SK-N-SH (cell line): ENCODE measurements around the gene COL4A5. TPM values are rescaled to one million over a fixed set of nuclear protein-coding genes. Genes with fewer than 3 reads are reported as not detected.

Experiments used
- CTCF ChIA-PET: fragments of 300-600, 350-600 bp; formaldehyde crosslinking; extraction: SDS; loops from one replicate; lab custom pipeline; 2021; lab: Yijun Ruan, JAX
- POLR2A ChIA-PET: fragments of 350-600 bp; sonication (Branson Sonifier 250); formaldehyde crosslinking; extraction: SDS; loops from one replicate; lab custom pipeline; 2020; ENCODE audit warnings: antibody characterized with exemption, inconsistent platforms; lab: Yijun Ruan, JAX
- DNase-seq: peaks from one replicate; pipeline ENCODE4 v3.0.0; 2012
- H2AFZ ChIP-seq: fragments of 200-600 bp; sonication (generic); 2 replicates; pipeline ENCODE4 v1.8.1; 2016; ENCODE audit warnings: antibody characterized with exemption, mild to moderate bottlenecking, low read depth
- H3F3A ChIP-seq: fragments of 200-600 bp; sonication (generic); replicated peaks from 2 replicates; pipeline ENCODE3; 2016; ENCODE audit warnings: antibody characterized with exemption, mild to moderate bottlenecking; ENCODE audit not compliant: insufficient read depth
- H3K27ac ChIP-seq, 2 experiments: fragments of 200-500 bp in 1 of 2; fragments of 200-600 bp in 1 of 2; sonication (Bioruptor generic) in 1 of 2; sonication (generic), shearing (Covaris generic) in 1 of 2; 2 replicates each; pipeline versions ENCODE4 v1.5.1 to v1.6.1; 2014 to 2016; ENCODE audit warnings: low read depth in 2 of 2, inconsistent platforms in 1 of 2, low read length in 1 of 2, mild to moderate bottlenecking in 1 of 2, mixed read lengths in 1 of 2
- H3K27me3 ChIP-seq: fragments of 200-600 bp; sonication (generic), shearing (Covaris generic); 2 replicates; pipeline ENCODE4 v1.6.1; 2016; ENCODE audit warnings: mixed run types; ENCODE audit not compliant: insufficient read depth
- H3K36me3 ChIP-seq, 2 experiments: fragments of 200-500 bp in 1 of 2; fragments of 200-600 bp in 1 of 2; sonication (Bioruptor generic) in 1 of 2; sonication (generic) in 1 of 2; replicated peaks in 1 of 2; 2 replicates each; pipeline versions ENCODE3 to v1.5.1; 2014 to 2016; ENCODE audit warnings: low read length in 1 of 2, mild to moderate bottlenecking in 1 of 2; ENCODE audit not compliant: insufficient read depth in 2 of 2, control insufficient read depth in 1 of 2
- H3K4me1 ChIP-seq, 2 experiments: fragments of 200-500 bp in 1 of 2; fragments of 200-600 bp in 1 of 2; sonication (Bioruptor generic) in 1 of 2; sonication (generic), shearing (Covaris generic) in 1 of 2; 2 replicates each; pipeline versions ENCODE4 v1.5.1 to v1.6.1; 2014 to 2016; ENCODE audit warnings: low read depth in 1 of 2, low read length in 1 of 2, mixed run types in 1 of 2; ENCODE audit not compliant: insufficient read depth in 2 of 2, control insufficient read depth in 1 of 2
- H3K4me2 ChIP-seq: fragments of 200-600 bp; sonication (generic), shearing (Covaris generic); 2 replicates; pipeline ENCODE4 v1.6.1; 2017; ENCODE audit warnings: mixed run types
- H3K4me3 ChIP-seq, 2 experiments: fragments of 200-500 bp in 1 of 2; fragments of 200-600 bp in 1 of 2; sonication (Bioruptor generic) in 1 of 2; sonication (generic), shearing (Covaris generic) in 1 of 2; 2 replicates each; pipeline versions ENCODE4 v1.5.1 to v1.8.1; 2014 to 2016; ENCODE audit warnings: low read depth in 2 of 2, inconsistent platforms in 1 of 2, low read length in 1 of 2, mild to moderate bottlenecking in 1 of 2, mixed read lengths in 1 of 2, moderate library complexity in 1 of 2
- H3K79me2 ChIP-seq: fragments of 200-600 bp; sonication (generic); 2 replicates; pipeline ENCODE4 v1.8.1; 2017; ENCODE audit warnings: mild to moderate bottlenecking; ENCODE audit not compliant: insufficient read depth
- H3K9ac ChIP-seq: fragments of 200-600 bp; sonication (generic); 2 replicates; pipeline ENCODE4 v1.6.1; 2017; ENCODE audit warnings: mixed run types
- H3K9me2 ChIP-seq: fragments of 200-600 bp; sonication (generic); 2 replicates; pipeline ENCODE4 v1.6.1; 2017; ENCODE audit warnings: mixed run types
- H3K9me3 ChIP-seq: fragments of 200-600 bp; sonication (generic); 2 replicates; pipeline ENCODE4 v1.6.1; 2017; ENCODE audit warnings: mixed run types, mild to moderate bottlenecking, moderate library complexity
- H4K20me1 ChIP-seq: fragments of 200-600 bp; sonication (generic); 2 replicates; pipeline ENCODE4 v1.6.1; 2017; ENCODE audit warnings: mild to moderate bottlenecking, mixed run types; ENCODE audit not compliant: insufficient read depth
- ELF1 ChIP-seq: IDR thresholded peaks from 2 replicates; pipeline ENCODE4 v1.4.0; 2012
- FOSL2 ChIP-seq: IDR thresholded peaks from 2 replicates; pipeline ENCODE4 v1.4.0; 2012; ENCODE audit warnings: low read depth, mild to moderate bottlenecking, moderate library complexity, borderline replicate concordance
- FOXJ3 ChIP-seq: sonication (generic); formaldehyde crosslinking; IDR thresholded peaks from 2 replicates; pipeline ENCODE4 v1.5.1; 2020; ENCODE audit warnings: mild to moderate bottlenecking, missing genetic modification reagents
- FOXM1 ChIP-seq: IDR thresholded peaks from 2 replicates; pipeline ENCODE4 v1.4.0; 2012; ENCODE audit warnings: low read depth, mild to moderate bottlenecking
- GATA2 ChIP-seq: sonication (generic); formaldehyde crosslinking; IDR thresholded peaks from 2 replicates; pipeline ENCODE4 v1.5.0; 2020; ENCODE audit warnings: mild to moderate bottlenecking, missing genetic modification reagents
- JUND ChIP-seq: IDR thresholded peaks from 2 replicates; pipeline ENCODE4 v1.4.0; 2012
- MEF2A ChIP-seq: IDR thresholded peaks from 2 replicates; pipeline ENCODE4 v1.4.0; 2012; ENCODE audit warnings: low read depth, borderline replicate concordance
- POLR2AphosphoS5 ChIP-seq: IDR thresholded peaks from 2 replicates; pipeline ENCODE4 v1.6.1; 2012; ENCODE audit warnings: low read depth, low read length
- RAD21 ChIP-seq: IDR thresholded peaks from 2 replicates; pipeline ENCODE4 v1.6.1; 2012; ENCODE audit warnings: mild to moderate bottlenecking, low read length
- RCOR1 ChIP-seq: fragments of 150-350 bp; IDR thresholded peaks from 2 replicates; pipeline ENCODE4 v1.6.1; 2017; ENCODE audit warnings: antibody characterized with exemption, low read length
- RFX5 ChIP-seq: IDR thresholded peaks from 2 replicates; pipeline ENCODE4 v1.6.1; 2012; ENCODE audit warnings: mild to moderate bottlenecking, improper control_type of control experiment, low read length
- RXRA ChIP-seq: IDR thresholded peaks from 2 replicates; pipeline ENCODE4 v1.4.0; 2012; ENCODE audit warnings: low read depth, mild to moderate bottlenecking, borderline replicate concordance
- SMC3 ChIP-seq: IDR thresholded peaks from 2 replicates; pipeline ENCODE4 v1.6.1; 2012; ENCODE audit warnings: low read depth, low read length, improper control_type of control experiment
- TAF1 ChIP-seq: IDR thresholded peaks from 2 replicates; pipeline ENCODE4 v1.6.1; 2012; ENCODE audit warnings: low read depth, mild to moderate bottlenecking, low read length, moderate library complexity, borderline replicate concordance
- TCF12 ChIP-seq: IDR thresholded peaks from 2 replicates; pipeline ENCODE4 v1.4.0; 2012
- TEAD4 ChIP-seq: IDR thresholded peaks from 2 replicates; pipeline ENCODE4 v1.4.0; 2012; ENCODE audit warnings: mild to moderate bottlenecking, borderline replicate concordance; ENCODE audit not compliant: insufficient read depth
- WGBS: methylation state at CpG from one replicate; pipeline ENCODE4 v1.1.6; 2017; ENCODE audit warnings: low lambda C conversion rate; 5-methylcytosine and 5-hydroxymethylcytosine counted together
- polyA plus RNA-seq, 3 experiments: library from polyadenylated mRNA; depleted of rRNA; stranded (reverse); fragments of >200 nt; gene quantifications; 2 replicates each; pipeline ENCODE4 v1.2.3, GENCODE V29; 2012
- TF ChIP-seq, protein P1 (sequence below): IDR thresholded peaks from 2 replicates; pipeline ENCODE4 v1.4.0; 2012; ENCODE audit warnings: low read depth, borderline replicate concordance
- TF ChIP-seq, protein P2 (sequence below): IDR thresholded peaks from 2 replicates; pipeline ENCODE4 v1.4.0; 2012; ENCODE audit warnings: low read depth, borderline replicate concordance
- TF ChIP-seq, protein P3 (sequence below): IDR thresholded peaks from 2 replicates; pipeline ENCODE4; 2012
- TF ChIP-seq, protein P4 (sequence below): IDR thresholded peaks from 2 replicates; pipeline ENCODE4 v1.6.1; 2012; ENCODE audit warnings: mild to moderate bottlenecking, low read depth, low read length, moderate library complexity
- TF ChIP-seq, protein P5 (sequence below): IDR thresholded peaks from 2 replicates; pipeline ENCODE4 v1.4.0; 2012; ENCODE audit warnings: low read depth

Gene COL4A5
- polyA plus RNA-seq, 1 of the 3 experiments (the other 2 are of a cell fraction): 0.02 TPM

DNA sequence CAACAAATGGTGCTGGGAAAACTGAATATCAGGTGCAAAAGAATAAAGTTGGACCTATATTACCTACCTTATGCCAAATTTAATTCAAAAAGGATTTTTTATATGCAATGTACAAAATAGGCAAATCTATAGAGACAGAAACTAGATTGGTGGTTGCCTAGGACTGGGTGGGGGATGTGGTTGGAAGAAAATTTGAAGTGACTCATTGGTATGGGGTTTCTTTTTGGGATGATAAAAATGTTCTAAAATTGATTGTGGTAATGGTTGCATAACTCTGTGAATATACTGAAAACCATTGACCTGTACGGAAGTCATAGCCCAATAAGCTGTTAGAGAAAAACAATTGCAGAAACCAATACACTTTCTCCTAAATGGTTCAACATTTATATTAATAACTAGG, 72.1 kb downstream of the COL4A5 start (continued):
- TF ChIP-seq RFX5 (no peak), RCOR1 (no peak), JUND (no peak), FOXM1 (no peak), FOSL2 (no peak)
- TF ChIP-seq, protein P1, sequence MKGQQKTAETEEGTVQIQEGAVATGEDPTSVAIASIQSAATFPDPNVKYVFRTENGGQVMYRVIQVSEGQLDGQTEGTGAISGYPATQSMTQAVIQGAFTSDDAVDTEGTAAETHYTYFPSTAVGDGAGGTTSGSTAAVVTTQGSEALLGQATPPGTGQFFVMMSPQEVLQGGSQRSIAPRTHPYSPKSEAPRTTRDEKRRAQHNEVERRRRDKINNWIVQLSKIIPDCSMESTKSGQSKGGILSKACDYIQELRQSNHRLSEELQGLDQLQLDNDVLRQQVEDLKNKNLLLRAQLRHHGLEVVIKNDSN: no peak
- TF ChIP-seq, protein P2, sequence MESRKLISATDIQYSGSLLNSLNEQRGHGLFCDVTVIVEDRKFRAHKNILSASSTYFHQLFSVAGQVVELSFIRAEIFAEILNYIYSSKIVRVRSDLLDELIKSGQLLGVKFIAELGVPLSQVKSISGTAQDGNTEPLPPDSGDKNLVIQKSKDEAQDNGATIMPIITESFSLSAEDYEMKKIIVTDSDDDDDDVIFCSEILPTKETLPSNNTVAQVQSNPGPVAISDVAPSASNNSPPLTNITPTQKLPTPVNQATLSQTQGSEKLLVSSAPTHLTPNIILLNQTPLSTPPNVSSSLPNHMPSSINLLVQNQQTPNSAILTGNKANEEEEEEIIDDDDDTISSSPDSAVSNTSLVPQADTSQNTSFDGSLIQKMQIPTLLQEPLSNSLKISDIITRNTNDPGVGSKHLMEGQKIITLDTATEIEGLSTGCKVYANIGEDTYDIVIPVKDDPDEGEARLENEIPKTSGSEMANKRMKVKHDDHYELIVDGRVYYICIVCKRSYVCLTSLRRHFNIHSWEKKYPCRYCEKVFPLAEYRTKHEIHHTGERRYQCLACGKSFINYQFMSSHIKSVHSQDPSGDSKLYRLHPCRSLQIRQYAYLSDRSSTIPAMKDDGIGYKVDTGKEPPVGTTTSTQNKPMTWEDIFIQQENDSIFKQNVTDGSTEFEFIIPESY: no peak

DNA sequence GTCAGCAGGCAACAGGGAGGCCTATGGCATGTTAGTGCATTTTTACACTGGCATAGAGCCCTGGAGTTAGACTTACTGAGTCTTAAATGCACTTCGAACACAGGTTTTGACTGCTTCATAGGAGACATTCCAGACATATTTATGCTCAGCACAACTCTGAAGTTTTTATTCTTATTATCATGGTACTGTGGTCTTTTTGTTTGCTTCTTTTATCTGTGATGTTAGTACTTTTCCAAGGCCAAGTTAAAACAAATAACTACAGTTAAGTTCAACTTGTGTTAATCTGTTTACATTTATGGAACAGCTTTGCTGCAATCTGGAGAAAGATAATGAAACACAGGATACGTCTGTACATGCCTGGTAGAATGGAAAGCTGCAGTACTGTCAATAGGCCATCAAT, 76.5 kb downstream of the COL4A5 start:
- Histone ChIP-seq H4K20me1 (no peaks in the 10 kb centered on the region), H3K9me3 (no peaks in the 10 kb centered on the region), H3K27ac (no peak overlapping the region), H3K36me3 (no peaks in the 10 kb centered on the region), H3F3A (no peaks in the 10 kb centered on the region), H3K27me3 (no peaks in the 10 kb centered on the region), H3K4me1 (no peaks in the 10 kb centered on the region), H3K4me2 (no peak overlapping the region), H3K4me3 (no peak overlapping the region), H3K79me2 (no peaks in the 10 kb centered on the region), H3K9me2 (no peaks in the 10 kb centered on the region), H2AFZ (no peak overlapping the region), H3K9ac (no peak overlapping the region)
- 2% methylated on average over 2 of the region's 2 CpGs for WGBS
- POLR2A ChIA-PET: no interaction called here
- TF ChIP-seq TAF1 (no peak), POLR2AphosphoS5 (no peak), ELF1 (no peak), RFX5 (no peak), GATA2 (CRISPR knock-in tag) (no peak), TEAD4 (no peak), FOXJ3 (no peak), TCF12 (no peak), MEF2A (no peak), FOSL2 (no peak), SMC3 (no peak), RXRA (no peak), RAD21 (no peak)
- TF ChIP-seq, protein P3, sequence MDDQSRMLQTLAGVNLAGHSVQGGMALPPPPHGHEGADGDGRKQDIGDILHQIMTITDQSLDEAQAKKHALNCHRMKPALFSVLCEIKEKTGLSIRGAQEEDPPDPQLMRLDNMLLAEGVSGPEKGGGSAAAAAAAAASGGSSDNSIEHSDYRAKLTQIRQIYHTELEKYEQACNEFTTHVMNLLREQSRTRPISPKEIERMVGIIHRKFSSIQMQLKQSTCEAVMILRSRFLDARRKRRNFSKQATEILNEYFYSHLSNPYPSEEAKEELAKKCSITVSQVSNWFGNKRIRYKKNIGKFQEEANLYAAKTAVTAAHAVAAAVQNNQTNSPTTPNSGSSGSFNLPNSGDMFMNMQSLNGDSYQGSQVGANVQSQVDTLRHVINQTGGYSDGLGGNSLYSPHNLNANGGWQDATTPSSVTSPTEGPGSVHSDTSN: no peak
- TF ChIP-seq, protein P4, sequence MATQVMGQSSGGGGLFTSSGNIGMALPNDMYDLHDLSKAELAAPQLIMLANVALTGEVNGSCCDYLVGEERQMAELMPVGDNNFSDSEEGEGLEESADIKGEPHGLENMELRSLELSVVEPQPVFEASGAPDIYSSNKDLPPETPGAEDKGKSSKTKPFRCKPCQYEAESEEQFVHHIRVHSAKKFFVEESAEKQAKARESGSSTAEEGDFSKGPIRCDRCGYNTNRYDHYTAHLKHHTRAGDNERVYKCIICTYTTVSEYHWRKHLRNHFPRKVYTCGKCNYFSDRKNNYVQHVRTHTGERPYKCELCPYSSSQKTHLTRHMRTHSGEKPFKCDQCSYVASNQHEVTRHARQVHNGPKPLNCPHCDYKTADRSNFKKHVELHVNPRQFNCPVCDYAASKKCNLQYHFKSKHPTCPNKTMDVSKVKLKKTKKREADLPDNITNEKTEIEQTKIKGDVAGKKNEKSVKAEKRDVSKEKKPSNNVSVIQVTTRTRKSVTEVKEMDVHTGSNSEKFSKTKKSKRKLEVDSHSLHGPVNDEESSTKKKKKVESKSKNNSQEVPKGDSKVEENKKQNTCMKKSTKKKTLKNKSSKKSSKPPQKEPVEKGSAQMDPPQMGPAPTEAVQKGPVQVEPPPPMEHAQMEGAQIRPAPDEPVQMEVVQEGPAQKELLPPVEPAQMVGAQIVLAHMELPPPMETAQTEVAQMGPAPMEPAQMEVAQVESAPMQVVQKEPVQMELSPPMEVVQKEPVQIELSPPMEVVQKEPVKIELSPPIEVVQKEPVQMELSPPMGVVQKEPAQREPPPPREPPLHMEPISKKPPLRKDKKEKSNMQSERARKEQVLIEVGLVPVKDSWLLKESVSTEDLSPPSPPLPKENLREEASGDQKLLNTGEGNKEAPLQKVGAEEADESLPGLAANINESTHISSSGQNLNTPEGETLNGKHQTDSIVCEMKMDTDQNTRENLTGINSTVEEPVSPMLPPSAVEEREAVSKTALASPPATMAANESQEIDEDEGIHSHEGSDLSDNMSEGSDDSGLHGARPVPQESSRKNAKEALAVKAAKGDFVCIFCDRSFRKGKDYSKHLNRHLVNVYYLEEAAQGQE: no peak
- TF ChIP-seq, protein P2: no peak
- TF ChIP-seq, protein P5, sequence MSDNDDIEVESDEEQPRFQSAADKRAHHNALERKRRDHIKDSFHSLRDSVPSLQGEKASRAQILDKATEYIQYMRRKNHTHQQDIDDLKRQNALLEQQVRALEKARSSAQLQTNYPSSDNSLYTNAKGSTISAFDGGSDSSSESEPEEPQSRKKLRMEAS: no peak
- CTCF ChIA-PET: interaction anchor here (1.6 kb wide), 1 partner anchor 22 kb away, joined by 6 read pairs; no protein-coding TSS in a partner anchor
- DNase-seq: no peak
